ENCODE results near the gene IRAK1BP1. TPM values are rescaled to one million over a fixed set of nuclear protein-coding genes. Genes with fewer than 3 reads are reported as not detected.

The IRAK1BP1 gene, protein sequence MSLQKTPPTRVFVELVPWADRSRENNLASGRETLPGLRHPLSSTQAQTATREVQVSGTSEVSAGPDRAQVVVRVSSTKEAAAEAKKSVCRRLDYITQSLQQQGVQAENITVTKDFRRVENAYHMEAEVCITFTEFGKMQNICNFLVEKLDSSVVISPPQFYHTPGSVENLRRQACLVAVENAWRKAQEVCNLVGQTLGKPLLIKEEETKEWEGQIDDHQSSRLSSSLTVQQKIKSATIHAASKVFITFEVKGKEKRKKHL
- polyA plus RNA-seq, result 7.2 and 8.1 TPM in 2 replicates

DNA sequence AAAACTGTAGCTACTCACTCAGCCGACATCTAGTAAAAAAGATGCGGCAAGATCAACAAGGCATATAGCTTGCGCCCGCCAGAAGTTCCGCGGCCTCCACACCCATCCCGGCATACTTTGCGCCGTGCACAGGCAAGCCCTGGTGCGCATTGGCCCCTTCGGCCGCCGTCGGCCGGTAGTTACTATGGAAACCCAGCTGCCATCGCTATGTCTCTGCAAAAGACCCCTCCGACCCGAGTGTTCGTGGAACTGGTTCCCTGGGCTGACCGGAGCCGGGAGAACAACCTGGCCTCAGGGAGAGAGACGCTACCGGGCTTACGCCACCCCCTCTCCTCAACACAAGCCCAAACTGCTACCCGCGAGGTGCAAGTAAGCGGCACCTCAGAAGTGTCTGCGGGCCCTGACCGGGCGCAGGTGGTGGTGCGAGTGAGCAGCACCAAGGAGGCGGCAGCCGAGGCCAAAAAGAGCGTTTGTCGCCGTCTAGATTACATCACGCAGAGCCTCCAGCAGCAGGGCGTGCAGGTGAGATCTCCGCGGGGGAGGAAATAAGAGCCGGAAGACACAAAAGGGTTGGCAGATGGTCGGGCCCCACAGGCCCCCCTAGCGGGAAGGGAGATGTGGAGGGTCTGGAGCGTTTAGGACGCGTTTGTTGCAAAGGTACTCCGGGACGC, at the start of gene IRAK1BP1:
Gene IRAK1BP1, plus strand, starts transcription at position 182 of the 671 bp plus-strand sequence. Its CDS starts 26 bp downstream, at position 208.

Other genes starting within 250 kb of the IRAK1BP1 start
- 11.4 and 17.8 TPM in 2 replicates for gene PHIP, start 210.7 kb downstream of the IRAK1BP1 start, polyA plus RNA-seq